PC-9 (cell line): ENCODE data around the gene IMP3. TPM values are rescaled to one million over a fixed set of nuclear protein-coding genes. Genes with fewer than 3 reads are reported as not detected.

Experiments
- BruUV-seq: library from RNA; stranded (reverse); fragments of 400-500 nt; replicated peaks from 2 replicates; lab custom pipeline; 2021; lab: Mats Ljungman, UMichigan
- CTCF ChIA-PET: fragments of 300-600 bp; sonication (Branson Sonifier 250); formaldehyde crosslinking; loops from one replicate; lab custom pipeline; 2022; ENCODE audit warnings: antibody characterized with exemption; lab: Charles Lee
- POLR2A ChIA-PET: fragments of 300-600 bp; sonication (Branson Sonifier 250); formaldehyde crosslinking; loops from one replicate; lab custom pipeline; 2022; ENCODE audit warnings: antibody characterized with exemption; ENCODE audit not compliant: unreplicated experiment; lab: Charles Lee
- DNase-seq, 2 experiments: peaks; one replicate each; pipeline versions ENCODE4 v3.0.0 to v3.0.0-alpha.2; 2015 to 2022; ENCODE audit warnings: mixed read lengths in 1 of 2
- H2AFZ ChIP-seq: fragments of 200-600 bp; sonication (generic); 2 replicates; pipeline ENCODE4 v1.8.1; 2017; ENCODE audit warnings: antibody characterized with exemption
- H3F3A ChIP-seq: fragments of 200-600 bp; sonication (generic); 2 replicates; pipeline ENCODE4 v1.8.1; 2017; ENCODE audit warnings: antibody characterized with exemption, mild to moderate bottlenecking, low read depth; ENCODE audit not compliant: insufficient read depth
- H3K27ac ChIP-seq: fragments of 200-600 bp; sonication (generic); 2 replicates; pipeline ENCODE4 v1.6.1; 2016; ENCODE audit warnings: mixed run types
- H3K27me3 ChIP-seq: fragments of 200-600 bp; sonication (generic); 2 replicates; pipeline ENCODE4 v1.6.1; 2016; ENCODE audit warnings: low read depth, mixed run types; ENCODE audit not compliant: insufficient read depth
- H3K36me3 ChIP-seq: fragments of 200-600 bp; sonication (generic); 2 replicates; pipeline ENCODE4 v1.6.1; 2016; ENCODE audit warnings: low read depth, mixed run types
- H3K4me1 ChIP-seq: fragments of 200-600 bp; sonication (generic); replicated peaks from 2 replicates; pipeline ENCODE4 v1.6.1; 2016; ENCODE audit warnings: mixed run types; ENCODE audit not compliant: insufficient read depth
- H3K4me2 ChIP-seq: fragments of 200-600 bp; sonication (generic); 2 replicates; pipeline ENCODE4 v1.6.1; 2017; ENCODE audit warnings: mixed run types
- H3K4me3 ChIP-seq: fragments of 200-600 bp; sonication (generic); 2 replicates; pipeline ENCODE4 v1.6.1; 2016; ENCODE audit warnings: mixed run types
- H3K79me2 ChIP-seq: fragments of 200-600 bp; sonication (generic); 2 replicates; pipeline ENCODE4 v1.6.1; 2017; ENCODE audit warnings: low read depth, mixed run types
- H3K9me2 ChIP-seq: fragments of 200-600 bp; sonication (generic); 2 replicates; pipeline ENCODE4 v1.8.1; 2017; ENCODE audit warnings: mild to moderate bottlenecking; ENCODE audit not compliant: insufficient read depth
- H3K9me3 ChIP-seq: fragments of 200-600 bp; sonication (generic); 2 replicates; pipeline ENCODE4 v1.8.1; 2016; ENCODE audit warnings: low read depth; ENCODE audit not compliant: insufficient read depth
- H4K20me1 ChIP-seq: fragments of 200-600 bp; sonication (generic); 2 replicates; pipeline ENCODE4 v1.8.1; 2017; ENCODE audit not compliant: insufficient read depth
- EZH2 ChIP-seq: fragments of 200-600 bp; sonication (generic); IDR thresholded peaks from 2 replicates; pipeline ENCODE4 v1.8.0; 2017; ENCODE audit warnings: antibody characterized with exemption, low read depth
- intact Hi-C: fragments of 100-400 bp; cut with micrococcal nuclease; formaldehyde crosslinking; loops from one replicate; pipeline ENCODE4 v1.10.0; 2022; ENCODE audit not compliant: unreplicated experiment
- total RNA-seq: library from RNA; stranded (reverse); gene quantifications from 2 replicates; pipeline ENCODE4 v1.2.3, GENCODE V29; 2021
- TF ChIP-seq, protein P1 (sequence below): fragments of 200-600 bp; sonication (generic); conservative IDR thresholded peaks from 2 replicates; pipeline ENCODE4 v1.6.1; 2017; ENCODE audit warnings: mixed run types, antibody characterized with exemption, mild to moderate bottlenecking, moderate library complexity

IMP3 gene
- total RNA-seq, 1 experiment from 2014 or later = 53.0 TPM

DNA sequence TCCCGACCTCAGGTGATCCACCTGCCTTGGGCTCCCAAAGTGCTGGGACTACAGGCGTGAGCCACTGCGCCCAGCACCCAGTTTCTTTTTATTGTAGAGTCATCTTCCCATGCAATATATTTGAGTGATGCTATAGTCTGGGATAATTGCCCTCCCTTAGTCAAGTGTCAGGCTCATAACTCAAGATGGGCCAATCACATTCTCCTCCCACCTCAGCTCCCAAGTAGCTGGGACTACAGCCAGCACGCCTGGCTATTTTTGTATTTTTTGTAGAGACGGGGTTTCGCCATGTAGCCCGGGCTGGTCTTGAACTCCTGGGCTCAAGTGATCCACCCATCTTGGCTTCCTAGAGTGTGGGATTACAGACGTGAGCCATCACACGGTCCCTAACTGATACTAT is 45.7 kb downstream of the IMP3 start:
- no TSS peak for BruUV-seq
- intact Hi-C loops = no loop called here
- Histone ChIP-seq H3F3A (no peaks in the 10 kb centered on the region), H3K27me3 (no peaks in the 10 kb centered on the region), H3K4me3 (no peak overlapping the region), H4K20me1 (peaks cover 3% of the 10 kb centered on the region; the same call in 1 of the 2 replicates), H3K9me2 (no peaks in the 10 kb centered on the region), H3K4me2 (no peak overlapping the region), H3K27ac (no peak overlapping the region), H3K36me3 (no peaks in the 10 kb centered on the region; the same call in 1 of the 2 replicates), H2AFZ (no peak overlapping the region), H3K4me1 (no peaks in the 10 kb centered on the region), H3K9me3 (no peaks in the 10 kb centered on the region), H3K79me2 (no peaks in the 10 kb centered on the region)
- no peak for DNase-seq
- ChIA-PET POLR2A (no interaction called here), CTCF (no interaction called here)
- TF ChIP-seq, protein P1, sequence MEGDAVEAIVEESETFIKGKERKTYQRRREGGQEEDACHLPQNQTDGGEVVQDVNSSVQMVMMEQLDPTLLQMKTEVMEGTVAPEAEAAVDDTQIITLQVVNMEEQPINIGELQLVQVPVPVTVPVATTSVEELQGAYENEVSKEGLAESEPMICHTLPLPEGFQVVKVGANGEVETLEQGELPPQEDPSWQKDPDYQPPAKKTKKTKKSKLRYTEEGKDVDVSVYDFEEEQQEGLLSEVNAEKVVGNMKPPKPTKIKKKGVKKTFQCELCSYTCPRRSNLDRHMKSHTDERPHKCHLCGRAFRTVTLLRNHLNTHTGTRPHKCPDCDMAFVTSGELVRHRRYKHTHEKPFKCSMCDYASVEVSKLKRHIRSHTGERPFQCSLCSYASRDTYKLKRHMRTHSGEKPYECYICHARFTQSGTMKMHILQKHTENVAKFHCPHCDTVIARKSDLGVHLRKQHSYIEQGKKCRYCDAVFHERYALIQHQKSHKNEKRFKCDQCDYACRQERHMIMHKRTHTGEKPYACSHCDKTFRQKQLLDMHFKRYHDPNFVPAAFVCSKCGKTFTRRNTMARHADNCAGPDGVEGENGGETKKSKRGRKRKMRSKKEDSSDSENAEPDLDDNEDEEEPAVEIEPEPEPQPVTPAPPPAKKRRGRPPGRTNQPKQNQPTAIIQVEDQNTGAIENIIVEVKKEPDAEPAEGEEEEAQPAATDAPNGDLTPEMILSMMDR = no peak
- no peak for TF ChIP-seq EZH2

GRCh38 chr15:75591655-75592364 is 48.2 kb downstream of the IMP3 start:
- CTCF ChIA-PET = no interaction called here
- Histone ChIP-seq H3K27me3 (no peaks in the 10 kb centered on the region), H3K36me3 (no peaks in the 10 kb centered on the region; the same call in 1 of the 2 replicates), H2AFZ (no peak overlapping the region), H3K79me2 (no peaks in the 10 kb centered on the region), H3K27ac (no peak overlapping the region), H3K9me3 (no peaks in the 10 kb centered on the region), H3F3A (no peaks in the 10 kb centered on the region), H4K20me1 (peaks cover 3% of the 10 kb centered on the region; the same call in 1 of the 2 replicates), H3K4me3 (no peak overlapping the region), H3K9me2 (no peaks in the 10 kb centered on the region), H3K4me1 (no peaks in the 10 kb centered on the region), H3K4me2 (no peak overlapping the region)
- no TSS peak for BruUV-seq
- no peak for DNase-seq
- intact Hi-C loops = no loop called here
- POLR2A ChIA-PET = no interaction called here
- TF ChIP-seq, protein P1 = no peak
- no peak for TF ChIP-seq EZH2

DNA sequence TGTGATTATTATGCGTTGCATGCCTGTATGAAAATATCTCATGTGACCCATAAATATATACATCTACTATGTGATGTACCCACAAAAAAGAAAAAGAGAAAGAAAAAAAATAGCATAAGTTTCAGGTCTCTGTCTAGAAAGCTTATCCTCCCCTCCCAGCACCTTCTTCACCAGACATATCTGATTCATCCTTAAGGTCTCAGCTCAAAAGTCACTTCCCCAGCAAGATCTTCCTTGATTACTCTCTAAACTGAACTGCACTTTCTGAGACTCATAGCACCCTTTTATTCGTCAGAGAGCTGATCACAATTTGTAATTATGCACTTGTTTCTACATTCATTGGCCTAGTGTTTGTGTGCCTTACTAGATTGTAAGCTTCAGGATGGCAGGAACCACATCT is 49.8 kb downstream of the IMP3 start:
- CTCF ChIA-PET = no interaction called here
- Histone ChIP-seq H3K79me2 (no peaks in the 10 kb centered on the region), H3K4me3 (no peak overlapping the region), H3K27ac (no peak overlapping the region), H3F3A (no peaks in the 10 kb centered on the region), H3K9me3 (no peaks in the 10 kb centered on the region), H3K4me2 (no peak overlapping the region), H3K9me2 (no peaks in the 10 kb centered on the region), H3K4me1 (no peaks in the 10 kb centered on the region), H2AFZ (no peak overlapping the region), H3K27me3 (no peaks in the 10 kb centered on the region), H3K36me3 (no peaks in the 10 kb centered on the region), H4K20me1 (no peaks in the 10 kb centered on the region)
- no peak for DNase-seq
- POLR2A ChIA-PET = interaction anchor here (0.6 kb wide), 1 partner anchor 26 kb away, joined by 16 read pairs; no protein-coding TSS in a partner anchor
- TF ChIP-seq EZH2 = no peak
- TF ChIP-seq, protein P1 = no peak
- no TSS peak for BruUV-seq
- intact Hi-C loops = no loop called here

Other genes starting within 250 kb of the IMP3 start
- 87.0 and 91.8 TPM in 2 replicates for gene SIN3A, start 188.5 kb downstream of the IMP3 start, total RNA-seq
- gene PTPN9, start 60.9 kb downstream of the IMP3 start, total RNA-seq = 22.4 and 24.1 TPM in 2 replicates
- 37.6 and 40.0 TPM in 2 replicates for gene SNUPN, start 14.5 kb downstream of the IMP3 start, total RNA-seq
- 27.8 and 27.9 TPM in 2 replicates for gene SNX33, start 7.7 kb upstream of the IMP3 start, total RNA-seq
- 2.4 and 2.6 TPM in 2 replicates for gene CSPG4, start 72.6 kb upstream of the IMP3 start, total RNA-seq
- gene UBE2Q2, start 203.2 kb upstream of the IMP3 start, total RNA-seq = 15.6 and 20.0 TPM in 2 replicates